ENCODE data around the gene CIART. TPM values are rescaled to one million over a fixed set of nuclear protein-coding genes. Genes with fewer than 3 reads are reported as not detected.
"Not testable (repeated sequence)": the region's sequence is repeated elsewhere in the genome, so short reads cannot be mapped to it uniquely, and the experiment has no call there.

CIART gene
- total RNA-seq, 4 donors from 2014 or later = 3.5 to 28.3 (median 14.2) TPM

DNA sequence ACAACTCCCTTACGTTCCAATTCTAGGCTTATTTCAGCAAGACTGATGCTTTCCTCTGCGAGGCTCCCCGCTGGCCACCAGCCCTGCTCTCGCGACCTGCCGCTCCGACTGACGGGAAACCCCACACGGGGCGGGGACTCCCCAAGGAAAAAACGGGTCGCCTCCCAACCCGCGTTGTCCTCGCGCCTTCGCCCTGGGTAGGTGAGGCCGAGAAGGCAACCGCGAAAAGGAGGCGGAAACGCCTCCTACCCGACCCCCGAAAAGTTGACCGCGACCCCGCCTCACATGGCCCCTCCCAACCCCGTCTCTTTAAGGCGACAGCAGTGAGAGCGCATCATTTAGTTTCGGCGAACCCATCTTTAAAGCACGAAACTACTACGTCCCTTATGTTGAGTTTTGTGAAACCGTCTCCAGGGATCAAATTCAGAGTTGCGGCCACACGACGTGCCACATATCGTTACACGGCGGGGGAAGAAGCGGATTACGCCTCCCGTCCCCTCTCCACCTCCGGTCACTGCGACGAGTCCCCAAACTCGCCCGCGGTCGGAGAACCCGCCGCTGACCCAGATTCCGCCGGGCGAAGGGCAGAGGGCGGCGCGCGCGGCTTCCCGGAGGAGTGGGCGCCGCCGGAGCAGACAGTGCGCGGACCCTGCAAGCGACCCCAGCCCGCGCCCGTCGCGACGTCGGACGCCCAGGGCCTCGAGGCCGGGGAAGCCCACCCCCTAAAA lies 47.6 kb upstream of the CIART start:
- peak; percentile 62 for ATAC-seq

GRCh38 chr1:150235294-150235851 lies 47.0 kb upstream of the CIART start:
- Histone ChIP-seq H3K4me1 (peaks cover 0 to 20% (median 0%) of the 10 kb centered on the region in 3 donors), H3K9me3 (no peaks in the 10 kb centered on the region), H3K36me3 (peaks cover 0 to 9% of the 10 kb centered on the region in 2 donors), H3K27ac (peak overlapping the region; percentile 78 to 100 (median 96)), H3K27me3 (no peaks in the 10 kb centered on the region), H3K4me3 (peak overlapping the region; percentile 66 to 96)
- 0 to 7% methylated on average over 3 to 9 of the region's 27 CpGs for WGBS, 2 donors (ENCODE audit: low coverage in 1 of 2)
- no peak for ATAC-seq
- TF ChIP-seq POLR2A (IDR thresholded peaks at IDR 0.05) = no peak
- TF ChIP-seq, protein P1, sequence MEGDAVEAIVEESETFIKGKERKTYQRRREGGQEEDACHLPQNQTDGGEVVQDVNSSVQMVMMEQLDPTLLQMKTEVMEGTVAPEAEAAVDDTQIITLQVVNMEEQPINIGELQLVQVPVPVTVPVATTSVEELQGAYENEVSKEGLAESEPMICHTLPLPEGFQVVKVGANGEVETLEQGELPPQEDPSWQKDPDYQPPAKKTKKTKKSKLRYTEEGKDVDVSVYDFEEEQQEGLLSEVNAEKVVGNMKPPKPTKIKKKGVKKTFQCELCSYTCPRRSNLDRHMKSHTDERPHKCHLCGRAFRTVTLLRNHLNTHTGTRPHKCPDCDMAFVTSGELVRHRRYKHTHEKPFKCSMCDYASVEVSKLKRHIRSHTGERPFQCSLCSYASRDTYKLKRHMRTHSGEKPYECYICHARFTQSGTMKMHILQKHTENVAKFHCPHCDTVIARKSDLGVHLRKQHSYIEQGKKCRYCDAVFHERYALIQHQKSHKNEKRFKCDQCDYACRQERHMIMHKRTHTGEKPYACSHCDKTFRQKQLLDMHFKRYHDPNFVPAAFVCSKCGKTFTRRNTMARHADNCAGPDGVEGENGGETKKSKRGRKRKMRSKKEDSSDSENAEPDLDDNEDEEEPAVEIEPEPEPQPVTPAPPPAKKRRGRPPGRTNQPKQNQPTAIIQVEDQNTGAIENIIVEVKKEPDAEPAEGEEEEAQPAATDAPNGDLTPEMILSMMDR (IDR thresholded peaks at IDR 0.05) = peak in 1 of 4 experiments; percentile 18

More for the DNA sequence above, 47.6 kb upstream of the CIART start:
- Histone ChIP-seq H3K9me3 (no peaks in the 10 kb centered on the region), H3K4me1 (peaks cover 0 to 20% (median 0%) of the 10 kb centered on the region in 3 donors), H3K4me3 (peak overlapping the region; percentile 66 to 96), H3K36me3 (peaks cover 0 to 10% of the 10 kb centered on the region in 2 donors), H3K27ac (peak overlapping the region; percentile 78 to 100 (median 96)), H3K27me3 (no peaks in the 10 kb centered on the region)
- no peak for TF ChIP-seq EP300 (IDR thresholded peaks at IDR 0.05)
- TF ChIP-seq POLR2A (IDR thresholded peaks at IDR 0.05) = peak; percentile 74 to 77
- peak; percentile 89 for TF ChIP-seq POLR2AphosphoS5 (IDR thresholded peaks at IDR 0.05)
- TF ChIP-seq, protein P1 (IDR thresholded peaks at IDR 0.05) = no peak
- 0% methylated on average over 4 to 18 of the region's 78 CpGs for WGBS, 2 donors (ENCODE audit: low coverage in 1 of 2)

DNA sequence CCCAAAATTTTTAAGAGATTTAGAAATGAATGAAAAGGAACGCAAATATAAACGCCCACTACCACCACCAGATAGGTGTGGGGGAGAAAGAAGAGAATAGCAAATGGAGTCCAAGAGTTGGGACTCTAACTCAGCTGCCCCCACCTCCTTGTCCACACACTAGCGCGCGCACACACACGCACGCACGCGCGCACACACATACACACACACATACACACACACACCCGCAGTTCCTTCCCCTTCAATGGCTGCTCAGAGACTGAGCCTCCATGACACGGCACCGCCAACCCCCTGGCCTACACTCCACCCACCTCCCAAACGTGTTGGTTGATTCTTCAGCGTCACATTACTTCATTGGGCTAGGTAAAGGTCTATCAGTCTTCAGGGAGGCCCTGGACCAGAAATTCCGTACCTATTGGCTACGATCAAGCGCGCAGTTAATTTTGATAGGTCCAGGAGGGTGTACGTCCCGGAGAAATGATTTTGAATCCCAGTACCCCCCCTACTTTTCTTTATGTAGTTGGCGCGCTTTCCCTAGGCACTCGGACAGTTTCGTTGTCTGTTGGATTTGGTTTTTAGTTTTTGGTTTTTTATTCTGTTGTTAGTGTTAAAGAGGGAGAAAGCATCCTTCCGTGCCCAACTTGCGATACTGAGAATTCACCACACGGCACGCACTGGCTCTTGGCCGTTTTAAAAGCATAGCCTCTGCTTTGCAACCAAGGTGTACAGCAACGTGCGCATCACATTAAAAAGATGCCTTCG lies 46.3 kb upstream of the CIART start, which contains the start of gene ANP32E:
Gene ANP32E (minus strand): TSS at position 261 of the 762 bp plus-strand sequence. CDS start 326 bp downstream, outside the sequence.
- 0 to 1% methylated on average over 15 to 33 of the region's 33 CpGs for WGBS, 2 donors (ENCODE audit: low coverage in 1 of 2)
- peak; percentile 97 for ATAC-seq
- Histone ChIP-seq H3K9me3 (no peaks in the 10 kb centered on the region), H3K27me3 (no peaks in the 10 kb centered on the region), H3K36me3 (peaks cover 0 to 6% of the 10 kb centered on the region in 2 donors), H3K27ac (peak within 1 kb of the TSS; percentile 78 to 100 (median 96)), H3K4me3 (peak within 1 kb of the TSS; percentile 66 to 96), H3K4me1 (peaks cover 0 to 20% (median 0%) of the 10 kb centered on the region in 3 donors)
- TF ChIP-seq POLR2AphosphoS5 (IDR thresholded peaks at IDR 0.05) = peak; percentile 92
- TF ChIP-seq POLR2A (IDR thresholded peaks at IDR 0.05) = peak; percentile 43 to 57
- TF ChIP-seq, protein P1 (IDR thresholded peaks at IDR 0.05) = peak in 2 of 4 experiments; percentile 51 to 60
- TF ChIP-seq EP300 (IDR thresholded peaks at IDR 0.05) = no peak

GRCh38 chr1:150236614-150237100 lies 45.7 kb upstream of the CIART start:
- H3K9me3 ChIP-seq = no peaks in the 10 kb centered on the region
- H3K4me1 ChIP-seq = peaks cover 0 to 20% (median 0%) of the 10 kb centered on the region in 3 donors
- peak overlapping the region; percentile 66 to 96 for H3K4me3 ChIP-seq
- no peaks in the 10 kb centered on the region for H3K27me3 ChIP-seq
- H3K27ac ChIP-seq = peak overlapping the region in 3 of 4 donors; percentile 49 to 100 (median 99)
- TF ChIP-seq POLR2A (IDR thresholded peaks at IDR 0.05) = no peak
- no peak for TF ChIP-seq EP300 (IDR thresholded peaks at IDR 0.05)
- TF ChIP-seq, protein P1 (IDR thresholded peaks at IDR 0.05) = no peak
- TF ChIP-seq POLR2AphosphoS5 (IDR thresholded peaks at IDR 0.05) = no peak
- ATAC-seq = no peak
- 24 to 26% methylated on average over 10 of the region's 10 CpGs for WGBS, 2 donors (ENCODE audit: low coverage in 1 of 2)
- no peaks in the 10 kb centered on the region for H3K36me3 ChIP-seq

DNA sequence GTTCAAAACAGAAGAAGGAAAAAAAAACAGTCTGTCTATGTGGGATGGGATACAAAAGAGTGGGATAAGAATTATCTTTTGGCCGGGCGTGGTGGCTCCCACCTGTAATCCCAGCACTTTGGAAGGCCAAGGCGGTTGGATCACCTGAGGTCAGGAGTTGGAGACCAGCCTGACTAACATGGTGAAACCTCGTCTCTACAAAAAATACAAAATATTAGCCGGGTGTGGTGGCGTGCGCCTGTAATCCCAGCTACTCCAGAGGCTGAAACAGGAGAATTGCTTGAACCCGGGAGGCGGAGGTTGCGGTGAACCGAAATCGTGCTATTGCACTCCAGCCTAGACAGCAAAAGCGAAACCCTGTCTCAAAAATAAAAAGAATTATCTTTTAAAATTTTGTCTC lies 45.2 kb upstream of the CIART start:
- H3K9me3 ChIP-seq, H3K27me3 ChIP-seq, H3K4me3 ChIP-seq, H3K27ac ChIP-seq, H3K36me3 ChIP-seq, ATAC-seq: not testable (repeated sequence)
- 90 to 92% methylated on average over 2 to 12 of the region's 13 CpGs for WGBS, 2 donors (ENCODE audit: low coverage in 1 of 2)
- H3K4me1 ChIP-seq = peaks cover 0 to 20% (median 0%) of the 10 kb centered on the region in 3 donors
